Measurements from ENCODE around the gene ACER3. TPM values are rescaled to one million over a fixed set of nuclear protein-coding genes. Genes with fewer than 3 reads are reported as not detected.

ACER3 gene
- total RNA-seq, 4 donors from 2014 or later, result 1.1 to 3.4 (median 2.6) TPM

DNA sequence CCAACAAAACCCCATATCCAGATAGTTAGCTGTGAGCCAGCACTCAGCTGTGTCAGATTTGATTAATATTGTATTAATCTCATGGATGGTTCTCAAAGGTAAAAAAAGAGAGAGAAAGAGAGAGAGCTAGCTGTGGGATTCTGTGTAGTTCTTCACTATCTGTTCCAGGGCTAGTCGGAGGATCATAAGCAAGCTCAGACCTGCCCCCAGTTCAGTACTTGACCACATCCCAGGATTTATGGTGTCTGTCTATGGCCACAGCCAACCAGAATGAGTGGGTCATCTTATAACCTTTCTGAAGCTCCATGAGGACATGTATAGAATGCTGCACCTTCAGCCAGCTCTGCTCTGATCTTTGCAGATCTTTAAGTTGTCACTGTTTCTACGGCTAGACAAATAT is 160.0 kb downstream of the ACER3 start:
- Histone ChIP-seq H3K36me3 (no peaks in the 10 kb centered on the region), H3K4me1 (no peaks in the 10 kb centered on the region), H3K9me3 (no peaks in the 10 kb centered on the region), H3K27me3 (no peaks in the 10 kb centered on the region), H3K4me3 (no peak overlapping the region), H3K27ac (no peak overlapping the region)
- TF ChIP-seq CTCF (IDR thresholded peaks at IDR 0.05 in 4 of 5, conservative IDR thresholded peaks at IDR 0.05 in 1 of 5) (no peak), POLR2A (IDR thresholded peaks at IDR 0.05) (no peak)
- in situ Hi-C loops (cut with MboI; ENCODE audit: low sequenced_read_pairs in 4 of 4), result no loop called here
- intact Hi-C loops (cut with DNase I; ENCODE audit: low total_unique reads), result no loop called here
- no peak for DNase-seq
- no peak for ATAC-seq

DNA sequence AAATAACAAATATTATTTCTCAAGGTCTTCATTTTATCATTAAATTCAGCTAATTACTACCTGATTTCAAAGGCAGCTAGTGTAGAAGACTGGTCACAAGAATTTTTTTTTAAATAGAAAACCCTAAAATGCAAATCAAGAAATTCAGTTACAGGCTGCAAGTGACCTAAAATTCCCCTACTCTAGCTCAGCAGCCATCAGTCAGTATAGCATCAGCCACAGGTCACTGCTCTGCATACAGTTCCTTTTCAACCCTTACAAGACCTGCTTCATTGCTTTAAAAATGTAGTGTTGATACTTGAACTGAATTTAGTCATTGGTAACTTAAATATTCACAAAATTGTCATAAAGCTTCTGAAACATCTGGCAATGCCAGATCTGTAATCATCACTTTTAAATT is 164.0 kb downstream of the ACER3 start:
- H3K27me3 ChIP-seq, result no peaks in the 10 kb centered on the region
- H3K4me3 ChIP-seq, result no peak overlapping the region
- no peaks in the 10 kb centered on the region for H3K9me3 ChIP-seq
- TF ChIP-seq CTCF (IDR thresholded peaks at IDR 0.05 in 4 of 5, conservative IDR thresholded peaks at IDR 0.05 in 1 of 5), result no peak
- intact Hi-C loops (cut with DNase I; ENCODE audit: low total_unique reads) (no loop called here), in situ Hi-C loops (cut with MboI; ENCODE audit: low sequenced_read_pairs in 4 of 4) (no loop called here)
- H3K27ac ChIP-seq, result no peak overlapping the region
- DNase-seq (no peak), ATAC-seq (no peak)
- H3K4me1 ChIP-seq, result peaks cover 0 to 4% of the 10 kb centered on the region in 2 donors
- H3K36me3 ChIP-seq, result no peaks in the 10 kb centered on the region

DNA sequence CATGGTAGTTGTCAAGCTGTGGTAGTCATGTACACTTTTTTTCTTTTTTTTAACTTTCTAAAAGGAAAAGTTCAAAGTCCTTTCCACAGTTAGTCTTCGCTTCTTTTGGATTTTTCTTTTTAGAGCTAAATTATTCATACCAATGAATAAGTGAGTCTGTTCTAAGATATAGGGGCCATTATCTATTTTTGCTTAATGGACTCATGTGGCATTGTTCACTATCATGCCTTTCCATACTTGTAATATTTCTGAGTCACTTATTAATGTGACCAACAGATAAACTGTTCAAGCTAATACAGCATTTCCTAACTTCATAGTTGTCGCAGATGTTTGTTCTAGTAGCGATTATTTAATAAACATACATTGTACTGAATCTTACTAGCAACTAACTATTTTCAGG is 165.5 kb downstream of the ACER3 start:
- no peak overlapping the region for H3K4me3 ChIP-seq
- peaks cover 0 to 6% (median 5%) of the 10 kb centered on the region in 3 donors for H3K27me3 ChIP-seq
- H3K36me3 ChIP-seq, result no peaks in the 10 kb centered on the region
- DNase-seq (no peak), ATAC-seq (no peak)
- no peak overlapping the region for H3K27ac ChIP-seq
- TF ChIP-seq CTCF (IDR thresholded peaks at IDR 0.05 in 4 of 5, conservative IDR thresholded peaks at IDR 0.05 in 1 of 5) (no peak), POLR2A (IDR thresholded peaks at IDR 0.05) (no peak)
- intact Hi-C loops (cut with DNase I; ENCODE audit: low total_unique reads), result no loop called here
- H3K9me3 ChIP-seq, result no peaks in the 10 kb centered on the region
- H3K4me1 ChIP-seq, result peaks cover 0 to 4% of the 10 kb centered on the region in 2 donors
- in situ Hi-C loops (cut with MboI; ENCODE audit: low sequenced_read_pairs in 4 of 4), result no loop called here

DNA sequence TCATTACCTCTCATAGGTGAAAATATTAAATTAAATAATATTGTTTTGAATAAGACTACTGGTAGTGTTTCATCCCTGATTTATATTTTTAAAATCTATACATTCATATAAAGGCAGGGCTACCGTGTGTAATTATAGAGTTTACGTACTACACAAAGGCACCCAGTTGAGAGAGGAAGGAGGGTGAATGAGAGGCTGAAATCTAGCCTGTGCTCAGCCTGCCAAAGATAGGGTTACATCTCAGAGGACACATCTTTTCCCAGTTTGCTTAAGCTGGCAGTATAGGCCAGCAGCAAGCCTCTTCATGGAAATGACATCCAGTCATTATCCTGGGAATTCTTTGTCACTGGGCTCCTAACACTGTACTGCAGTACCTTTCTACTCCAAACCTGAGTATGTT is 166.0 kb downstream of the ACER3 start:
- Histone ChIP-seq H3K4me1 (peaks cover 0 to 4% of the 10 kb centered on the region in 2 donors), H3K9me3 (no peaks in the 10 kb centered on the region), H3K4me3 (no peak overlapping the region), H3K36me3 (no peaks in the 10 kb centered on the region), H3K27me3 (peaks cover 0 to 6% (median 5%) of the 10 kb centered on the region in 3 donors), H3K27ac (no peak overlapping the region)
- TF ChIP-seq POLR2A (IDR thresholded peaks at IDR 0.05), result no peak
- no peak for TF ChIP-seq CTCF (IDR thresholded peaks at IDR 0.05 in 4 of 5, conservative IDR thresholded peaks at IDR 0.05 in 1 of 5)
- in situ Hi-C loops (cut with MboI; ENCODE audit: low sequenced_read_pairs in 4 of 4) (no loop called here), intact Hi-C loops (cut with DNase I; ENCODE audit: low total_unique reads) (no loop called here)
- ATAC-seq, result peak; percentile 68 to 96
- no peak for DNase-seq

DNA sequence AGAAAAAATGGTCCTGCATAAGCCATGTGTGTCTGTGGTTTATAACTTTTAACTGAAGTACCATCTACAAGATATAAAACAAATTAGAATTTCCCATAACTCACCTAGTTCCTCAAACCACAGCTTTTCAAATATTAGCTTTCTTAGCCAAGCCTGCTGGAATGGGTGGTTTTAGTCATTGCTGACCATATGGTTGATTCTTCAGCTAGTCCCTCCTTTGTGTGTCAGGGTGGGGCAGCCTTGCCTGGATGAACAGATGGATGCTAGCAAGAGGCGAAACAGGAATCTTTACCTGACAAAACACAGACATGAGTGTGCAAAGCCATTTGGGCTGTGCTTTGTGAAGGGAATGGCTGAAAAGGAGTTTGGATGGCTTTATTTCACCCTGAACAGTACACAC is 166.6 kb downstream of the ACER3 start:
- Histone ChIP-seq H3K9me3 (no peaks in the 10 kb centered on the region), H3K36me3 (no peaks in the 10 kb centered on the region), H3K4me3 (no peak overlapping the region), H3K27ac (no peak overlapping the region), H3K4me1 (peaks cover 0 to 4% of the 10 kb centered on the region in 2 donors), H3K27me3 (peaks cover 0 to 6% (median 5%) of the 10 kb centered on the region in 3 donors)
- DNase-seq, result no peak
- in situ Hi-C loops (cut with MboI; ENCODE audit: low sequenced_read_pairs in 4 of 4) (no loop called here), intact Hi-C loops (cut with DNase I; ENCODE audit: low total_unique reads) (no loop called here)
- TF ChIP-seq POLR2A (IDR thresholded peaks at IDR 0.05) (no peak), CTCF (IDR thresholded peaks at IDR 0.05 in 4 of 5, conservative IDR thresholded peaks at IDR 0.05 in 1 of 5) (no peak)
- ATAC-seq, result no peak
